Kidney tubule cell (primary cell): ENCODE results near the gene CABLES2.
A peak's percentile ranks its signal among the peaks of the same experiment; 100 is the strongest.

Experiments
- DNase-seq: peaks from one replicate; pipeline ENCODE4 v3.0.0-alpha.2; 2018; ENCODE audit warnings: low spot score

CABLES2 gene

DNA sequence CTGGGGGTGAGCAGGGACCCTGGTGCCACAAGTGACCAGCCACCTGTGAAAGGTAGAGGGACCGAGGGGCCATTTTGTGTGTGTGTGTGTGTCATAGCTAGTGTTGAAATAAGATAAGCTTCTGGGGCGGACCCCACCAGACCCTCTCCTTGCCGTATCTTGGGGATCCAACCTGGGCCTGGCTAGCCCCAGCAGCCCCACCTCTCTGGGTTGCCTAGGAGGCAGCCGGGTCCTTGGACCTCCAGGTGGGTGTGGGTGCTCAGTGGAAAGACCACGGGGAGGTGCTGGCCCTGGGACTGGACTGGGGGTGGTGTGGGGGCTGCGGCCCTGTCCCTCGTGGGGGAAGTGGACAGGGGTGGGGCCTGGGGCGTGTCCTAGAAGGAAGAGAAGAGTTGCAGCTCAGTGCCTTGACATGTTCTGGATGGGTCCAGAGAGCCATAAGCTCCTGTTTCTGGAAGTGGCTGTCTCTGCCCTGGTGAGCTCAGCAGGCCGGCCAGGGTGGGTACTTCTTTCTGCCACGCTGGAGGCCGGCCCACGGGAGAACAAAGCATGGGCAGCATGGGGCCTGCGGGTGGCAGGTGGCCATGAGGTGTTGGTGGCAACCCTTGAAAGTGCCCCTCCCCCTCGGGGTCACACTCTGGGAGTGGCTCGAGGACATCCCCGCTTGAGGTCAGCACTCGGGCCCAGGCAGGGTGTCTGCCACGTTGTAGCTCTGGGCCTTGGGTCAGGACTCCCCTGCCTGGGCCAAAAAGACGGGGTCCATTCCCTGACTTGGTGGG is 11.8 kb upstream of the CABLES2 start:
- no peak for DNase-seq

DNA sequence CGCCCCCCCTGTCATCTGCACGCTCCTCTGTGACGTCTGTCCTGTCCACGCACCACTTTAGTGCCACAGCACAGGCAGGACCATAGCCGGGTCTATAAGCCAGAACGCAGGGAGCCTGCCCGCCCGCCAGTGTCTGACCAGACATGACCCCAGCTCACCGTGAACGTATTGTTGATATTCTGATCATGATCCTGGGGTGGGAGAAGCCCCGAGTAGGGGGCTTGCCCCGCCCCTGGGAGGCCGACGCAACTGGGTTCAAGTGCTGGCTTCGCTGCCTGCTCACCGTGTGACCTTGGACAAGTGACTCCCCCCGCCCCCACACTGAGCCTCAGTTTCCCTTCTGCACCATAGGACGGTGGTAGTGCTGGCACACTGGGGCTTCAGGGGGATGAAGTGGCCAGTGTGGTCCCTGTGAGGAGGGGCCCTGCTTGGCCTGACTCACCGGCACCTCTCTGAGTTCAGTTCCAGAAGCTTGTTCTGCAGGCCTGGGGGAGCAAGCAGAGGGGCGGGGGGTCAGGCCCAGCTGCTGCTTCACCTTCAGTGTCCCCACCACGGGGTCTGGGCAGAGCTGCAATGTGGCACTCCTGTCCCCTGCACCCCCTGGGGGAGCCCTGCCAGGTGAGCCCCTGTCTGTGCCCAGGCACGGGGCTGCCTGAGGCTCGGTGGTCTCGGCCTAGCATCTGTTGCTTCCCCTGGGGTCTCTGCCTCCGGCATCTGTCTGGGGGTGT is 11.1 kb upstream of the CABLES2 start:
- no peak for DNase-seq

DNA sequence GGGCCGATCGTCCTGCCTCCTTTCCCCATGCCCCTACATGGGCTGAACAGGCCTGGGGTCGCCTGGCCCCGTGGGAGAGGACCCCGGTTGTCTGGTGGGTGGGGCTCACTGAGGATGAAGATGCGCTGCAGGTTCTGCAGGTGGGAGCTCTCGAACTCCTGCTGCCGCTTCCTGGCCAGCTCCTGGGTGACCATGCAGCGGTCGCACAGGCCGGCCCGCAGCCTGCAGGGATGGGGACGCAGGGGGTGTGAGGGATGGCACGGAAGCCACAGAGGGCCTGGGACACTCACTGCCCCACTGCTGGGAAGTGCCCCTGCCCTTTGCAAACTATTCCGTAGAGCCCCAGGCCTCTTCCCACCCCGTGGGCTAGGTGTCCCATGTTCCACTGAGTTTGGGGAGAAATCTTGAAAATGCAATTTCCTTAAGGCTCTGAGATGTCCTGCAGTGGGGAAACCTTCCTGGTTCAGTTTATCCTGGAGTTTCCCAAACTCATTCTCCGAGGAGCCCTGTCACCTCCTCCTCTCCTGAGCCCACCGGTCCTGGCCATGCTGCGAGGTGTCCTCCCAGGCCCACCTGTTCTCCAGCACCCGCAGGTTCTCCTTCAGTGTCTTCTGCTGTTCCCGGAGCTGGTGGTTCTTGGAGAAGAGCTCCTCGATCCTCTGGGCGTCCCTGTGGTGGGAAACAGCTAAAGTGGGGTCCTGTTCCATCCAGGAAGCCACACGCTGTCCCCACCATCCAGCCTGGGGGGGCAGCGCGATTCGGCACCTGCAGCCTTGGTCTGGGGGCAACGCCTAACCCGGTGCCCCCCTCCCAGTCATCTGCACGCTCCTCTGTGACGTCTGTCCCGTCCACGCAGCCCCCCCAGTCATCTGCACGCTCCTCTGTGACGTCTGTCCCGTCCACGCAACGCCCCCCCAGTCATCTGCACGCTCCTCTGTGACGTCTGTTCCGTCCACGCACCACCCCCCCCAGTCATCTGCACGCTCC is 9.9 kb upstream of the CABLES2 start:
- DNase-seq: no peak

DNA sequence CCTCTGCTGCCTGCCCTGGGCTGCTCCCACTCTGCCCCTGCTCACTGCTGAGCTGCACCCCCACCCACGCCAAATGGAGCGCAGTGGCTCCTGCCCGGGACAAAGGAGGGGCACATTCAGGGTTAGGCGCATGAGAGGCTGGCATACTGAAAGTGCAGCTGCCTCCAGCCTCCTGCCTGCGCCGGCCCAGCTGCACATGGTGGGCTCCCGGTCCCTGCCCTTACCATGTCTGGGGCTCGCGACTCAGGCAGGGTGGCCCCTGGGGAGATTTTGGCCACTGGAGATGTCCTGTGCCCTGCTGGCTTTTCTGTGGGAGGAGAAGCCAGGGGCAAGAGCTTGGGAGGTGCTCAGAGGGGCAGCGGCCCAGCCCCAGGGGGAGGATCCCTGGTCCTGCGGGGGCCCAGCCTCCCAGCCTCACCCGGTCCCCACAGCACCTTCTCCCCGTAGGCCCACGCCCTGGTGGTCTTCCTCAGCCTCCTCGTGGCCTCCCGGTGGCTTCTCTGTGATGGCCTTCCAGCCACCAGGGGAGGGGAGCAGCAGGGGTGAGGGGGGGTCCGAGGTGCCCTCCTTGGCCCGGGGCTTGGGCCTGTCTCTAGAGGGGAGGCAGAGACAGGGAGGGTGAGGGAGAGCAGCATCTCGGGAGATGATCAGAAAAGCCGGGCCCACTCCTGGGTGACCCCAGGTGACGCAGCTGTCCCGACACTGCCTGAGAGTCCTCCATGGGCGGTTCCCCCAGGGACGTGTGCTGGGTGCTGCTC is 8.4 kb upstream of the CABLES2 start:
- no peak for DNase-seq

DNA sequence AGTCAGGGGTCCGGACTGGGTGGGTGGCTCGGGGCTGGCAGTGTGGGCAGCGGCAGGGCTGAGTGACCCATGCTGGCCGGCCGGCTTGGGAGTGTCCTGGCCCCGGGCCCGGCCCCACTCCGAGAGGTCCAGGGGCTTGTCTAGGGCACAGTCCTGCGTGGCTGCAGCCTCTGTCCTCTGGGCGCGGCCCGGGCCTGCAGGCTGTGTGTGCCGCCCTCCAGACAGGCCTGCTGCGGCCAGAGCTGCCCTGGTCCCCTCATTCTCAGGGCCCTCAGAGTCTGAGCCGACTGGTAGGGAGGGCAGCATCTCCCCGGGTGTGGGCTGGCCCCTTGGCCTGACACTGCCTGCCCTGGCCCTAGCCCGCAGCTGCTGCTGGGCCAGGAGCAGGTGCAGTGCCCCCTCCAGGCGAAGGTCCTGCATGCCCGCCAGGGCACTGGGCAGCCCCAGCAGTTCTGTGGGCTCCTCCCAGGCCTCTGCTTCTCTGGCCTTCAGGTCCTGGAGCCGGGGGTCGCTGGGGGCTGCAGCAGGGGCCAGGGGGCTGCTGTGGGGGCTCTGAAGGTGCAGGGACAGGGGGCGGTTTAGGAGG is 6.9 kb upstream of the CABLES2 start:
- no peak for DNase-seq

DNA sequence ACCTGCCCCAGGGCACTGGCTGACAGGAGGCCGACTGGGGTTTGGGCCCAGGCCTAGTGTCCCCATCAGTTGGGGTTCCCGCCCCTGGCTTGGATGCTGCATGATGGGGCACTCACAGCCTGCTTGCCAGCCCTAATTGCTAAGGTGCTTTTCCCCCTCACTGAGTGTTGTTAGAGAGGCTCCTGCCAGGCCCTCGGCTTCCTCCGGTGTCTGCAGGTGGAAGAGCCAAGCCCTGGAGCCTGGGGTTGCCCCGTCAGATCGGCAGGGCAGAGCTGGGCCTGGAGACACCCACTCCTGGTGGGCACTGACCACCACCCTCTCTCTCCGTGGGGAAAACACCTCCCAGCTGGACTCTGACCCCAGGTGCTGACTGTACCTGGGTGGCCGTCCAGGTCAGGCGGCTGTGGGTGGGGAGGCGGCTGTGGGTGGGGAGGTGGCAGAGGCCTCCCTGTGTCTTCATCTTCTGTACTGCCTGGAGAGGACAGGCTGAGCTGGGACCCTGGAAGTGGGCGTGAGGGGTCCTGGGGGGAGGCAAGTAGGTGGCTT is 6.0 kb upstream of the CABLES2 start:
- no peak for DNase-seq

DNA sequence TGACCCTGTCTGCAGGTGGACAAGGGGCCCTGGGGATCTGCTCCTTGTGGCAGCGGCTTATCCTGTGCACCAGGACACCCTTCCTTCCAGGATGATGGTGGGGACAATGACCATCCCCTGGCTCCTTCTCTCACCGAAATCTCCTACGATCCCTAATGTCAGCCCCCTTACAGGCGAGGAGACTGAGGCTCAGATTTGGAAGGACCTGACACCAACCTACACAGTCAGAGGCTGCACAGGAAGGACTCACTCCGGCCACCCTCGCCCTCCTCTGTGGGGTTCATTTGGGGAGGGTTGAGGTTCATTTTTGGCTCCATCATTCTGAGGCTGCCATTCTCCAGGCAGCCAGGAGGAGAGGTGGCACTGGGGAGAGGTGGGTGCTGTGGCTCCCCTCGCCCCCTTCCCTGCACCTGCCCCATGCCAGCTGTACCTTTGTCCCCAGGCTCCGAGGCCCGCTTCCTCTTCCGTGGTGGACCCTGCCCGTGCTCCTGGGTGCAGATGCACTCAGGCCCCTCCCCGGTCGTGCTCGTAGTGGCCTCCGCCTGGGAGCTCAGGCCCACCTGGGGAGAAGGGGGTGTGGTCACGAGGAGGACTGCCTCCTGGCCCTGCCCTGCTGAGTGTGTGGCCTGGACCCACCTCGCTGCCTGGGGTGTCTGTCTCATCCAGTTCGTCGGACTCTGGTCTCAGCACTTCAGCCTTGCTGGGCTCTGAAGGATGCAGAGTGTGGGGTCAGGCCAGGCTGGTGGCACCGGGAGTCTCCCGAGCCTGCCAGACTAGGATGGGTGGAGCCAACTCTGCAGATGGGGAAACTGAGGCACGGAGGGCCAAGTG is 5.3 kb upstream of the CABLES2 start:
- DNase-seq: no peak

DNA sequence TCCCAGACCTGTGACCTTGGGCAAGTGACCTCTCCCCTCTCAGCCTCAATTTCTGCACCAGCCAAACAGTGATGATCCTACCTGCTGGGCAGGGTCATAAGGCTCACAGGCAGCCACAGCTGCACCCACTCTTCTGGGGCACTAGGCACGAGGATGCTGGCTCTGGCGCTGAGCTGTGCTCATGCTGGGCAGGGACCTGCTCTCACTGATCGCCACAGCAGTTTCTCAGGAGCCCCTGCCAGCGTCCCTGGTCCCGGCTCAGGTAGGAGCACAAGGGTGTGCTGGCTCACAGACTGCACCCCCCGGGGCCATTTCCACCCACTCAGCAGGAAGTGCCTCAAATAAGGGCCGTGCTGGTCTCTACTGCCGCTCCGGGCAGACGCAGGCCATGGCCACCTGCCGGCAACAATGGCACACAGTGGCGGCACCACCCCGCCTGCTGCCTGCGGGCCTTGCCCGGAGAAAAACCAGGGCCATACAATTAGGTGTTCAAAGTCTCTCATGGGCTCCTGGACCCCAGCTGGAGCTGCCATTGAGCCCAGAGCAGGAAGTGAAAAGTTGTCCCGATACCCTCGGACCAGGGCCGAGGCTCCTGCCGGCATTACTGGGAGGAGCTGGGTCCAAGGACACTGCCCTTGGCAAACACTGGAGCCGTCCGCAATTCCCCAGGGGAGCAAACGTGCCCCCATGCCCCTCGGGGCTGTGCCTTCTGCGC is 4.6 kb upstream of the CABLES2 start:
- no peak for DNase-seq

DNA sequence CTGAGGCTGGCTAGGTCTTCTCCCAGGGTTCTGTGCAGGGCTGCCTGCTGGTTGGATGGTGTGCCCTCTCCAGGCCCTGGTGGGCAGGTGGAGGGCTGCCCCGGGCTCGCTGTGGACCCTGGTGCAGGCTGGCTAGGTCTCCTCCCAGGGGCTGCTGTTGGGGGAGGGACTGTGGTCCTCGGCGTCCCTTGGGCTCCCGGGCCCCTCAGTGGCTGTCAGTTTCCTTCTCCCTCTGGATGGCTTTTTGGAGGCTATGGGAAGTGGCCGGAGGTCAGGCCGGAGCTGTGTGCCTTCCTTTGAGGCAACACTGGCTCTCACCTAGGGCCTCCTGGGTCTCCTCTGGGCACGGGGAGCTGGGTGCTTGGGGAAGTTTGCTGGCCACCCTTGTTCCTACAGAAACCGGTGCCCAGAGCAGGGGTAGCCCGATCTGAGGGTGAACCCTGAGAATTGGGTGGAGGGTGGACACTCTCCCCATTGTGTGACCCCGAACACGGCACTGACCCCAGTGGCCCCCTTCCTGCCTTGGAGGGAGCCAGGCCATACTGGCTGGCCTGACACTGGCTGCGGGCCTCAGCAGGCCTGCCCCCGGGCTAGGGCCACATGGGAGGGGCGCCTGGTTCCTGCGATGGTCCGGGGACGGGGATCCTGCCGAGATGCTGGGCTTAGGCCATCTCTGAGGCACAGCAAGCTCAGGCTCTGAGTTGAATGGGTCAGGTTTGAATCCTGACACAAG is 3.8 kb upstream of the CABLES2 start:
- DNase-seq: no peak

DNA sequence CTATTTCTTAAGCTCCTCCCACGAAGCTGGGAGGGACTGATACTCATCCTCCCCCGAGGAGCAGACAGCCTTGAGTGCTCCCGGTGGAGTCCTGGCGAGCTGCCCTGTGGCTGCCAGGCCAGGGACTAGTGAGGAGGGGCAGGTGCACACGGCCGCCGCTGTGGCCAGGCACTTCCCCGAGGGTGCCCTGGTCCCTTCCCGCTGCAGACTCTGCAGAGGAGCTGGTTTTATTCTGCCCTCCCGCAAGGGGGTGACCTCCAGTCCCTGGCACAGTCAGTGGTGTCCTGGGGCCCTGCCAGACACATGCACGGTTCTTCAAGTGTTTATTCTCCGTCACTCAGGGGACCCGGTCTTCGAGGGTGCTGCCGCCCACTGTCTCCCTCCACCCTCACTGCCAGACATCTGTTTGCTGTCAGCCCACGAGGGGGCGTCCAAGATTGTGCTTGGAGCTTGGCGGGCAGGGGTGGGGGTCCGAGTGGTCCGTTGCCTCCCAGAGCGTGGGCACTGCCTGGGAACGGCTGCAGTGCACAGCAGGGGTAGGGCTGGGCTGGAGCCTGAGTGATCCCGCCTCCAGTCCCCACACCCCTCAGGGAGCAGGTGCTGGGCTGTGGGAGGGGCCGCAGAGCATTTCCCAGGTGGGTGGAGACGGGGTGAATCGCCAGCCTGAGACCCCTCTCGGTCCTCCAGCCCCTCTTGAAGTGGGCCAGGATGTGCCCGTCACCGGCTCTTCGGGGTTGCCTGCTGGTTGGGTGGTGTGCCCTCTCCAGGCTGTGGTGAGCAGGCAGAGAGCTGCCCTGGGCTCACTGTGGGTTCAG is 3.1 kb upstream of the CABLES2 start:
- peak; percentile 67 for DNase-seq

DNA sequence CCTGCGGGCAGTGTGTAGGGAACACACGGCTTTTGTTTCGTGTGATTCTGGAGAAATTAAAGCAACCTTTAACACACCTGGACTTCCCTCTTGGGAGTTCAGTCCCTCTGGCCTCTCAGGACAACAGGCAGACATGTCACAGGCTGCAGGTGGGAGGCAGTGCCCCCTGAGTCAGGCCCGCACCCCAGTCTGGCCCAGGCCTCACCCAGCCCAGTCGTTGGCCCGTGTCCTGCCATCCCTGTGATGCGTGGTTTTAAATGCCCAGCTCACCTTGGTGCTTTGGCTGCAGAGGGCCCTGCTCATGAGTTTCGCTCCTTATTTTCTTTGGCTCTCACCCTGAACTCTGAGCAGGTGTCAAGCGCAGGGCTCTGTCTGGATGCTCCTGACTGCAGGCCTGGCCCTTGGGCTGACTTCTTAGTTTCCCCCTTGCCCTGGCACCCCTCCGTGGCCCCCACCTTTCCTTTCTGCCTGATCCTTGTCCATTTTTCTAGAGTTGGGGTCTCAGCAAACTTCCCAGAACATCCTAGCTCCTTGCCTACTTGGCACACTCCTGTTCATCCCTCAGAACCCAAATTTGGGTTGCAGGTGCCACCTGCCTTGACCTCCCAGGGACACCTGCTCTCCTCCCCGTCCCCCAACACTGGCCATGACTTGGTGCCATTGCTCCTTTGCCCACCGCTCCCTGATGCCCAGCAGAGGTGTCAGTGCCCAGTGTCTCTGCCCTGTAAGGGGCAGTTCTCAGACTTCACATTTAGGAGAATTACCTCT is 2.2 kb upstream of the CABLES2 start:
- no peak for DNase-seq

DNA sequence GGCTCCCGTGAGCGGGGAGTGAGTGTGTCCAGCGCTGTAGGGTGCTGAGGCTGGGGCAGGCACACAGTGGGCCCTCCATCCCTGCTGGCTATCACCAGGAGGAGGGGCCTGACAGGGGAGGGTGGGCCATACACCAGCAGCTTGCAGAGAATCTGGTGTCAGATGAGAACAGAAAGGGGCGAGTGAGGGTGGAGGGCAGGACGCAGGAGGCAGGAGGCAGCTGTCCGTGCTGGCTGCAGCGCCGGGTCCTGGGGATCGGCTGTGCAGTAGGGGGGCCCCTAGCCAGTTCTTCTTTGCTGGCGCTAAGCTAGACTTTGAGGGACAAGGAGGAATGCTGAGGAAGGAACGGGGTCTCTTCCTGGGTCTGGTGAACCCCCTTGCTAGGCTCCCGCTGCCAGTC is 1.6 kb upstream of the CABLES2 start:
- DNase-seq: no peak

DNA sequence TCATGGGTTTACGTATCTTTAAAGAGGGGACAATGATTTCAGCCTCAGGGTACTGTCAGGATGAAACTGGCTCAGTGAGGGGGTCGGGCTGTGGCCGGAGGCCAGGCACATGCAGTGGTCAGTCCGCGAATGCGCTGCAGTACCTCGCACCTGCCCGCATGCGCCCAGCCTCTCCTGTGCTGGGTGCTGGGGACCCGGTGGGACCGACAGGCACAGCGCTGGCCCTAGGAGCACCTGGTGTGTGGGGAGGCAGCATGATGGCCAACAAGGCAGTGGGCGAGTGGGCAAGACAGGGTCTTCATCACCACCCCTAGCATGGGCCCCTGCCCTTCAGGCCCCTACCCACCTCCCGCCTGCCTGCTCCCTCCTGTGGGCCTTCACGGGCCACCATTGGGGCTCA is 970 bp upstream of the CABLES2 start:
- DNase-seq: no peak

DNA sequence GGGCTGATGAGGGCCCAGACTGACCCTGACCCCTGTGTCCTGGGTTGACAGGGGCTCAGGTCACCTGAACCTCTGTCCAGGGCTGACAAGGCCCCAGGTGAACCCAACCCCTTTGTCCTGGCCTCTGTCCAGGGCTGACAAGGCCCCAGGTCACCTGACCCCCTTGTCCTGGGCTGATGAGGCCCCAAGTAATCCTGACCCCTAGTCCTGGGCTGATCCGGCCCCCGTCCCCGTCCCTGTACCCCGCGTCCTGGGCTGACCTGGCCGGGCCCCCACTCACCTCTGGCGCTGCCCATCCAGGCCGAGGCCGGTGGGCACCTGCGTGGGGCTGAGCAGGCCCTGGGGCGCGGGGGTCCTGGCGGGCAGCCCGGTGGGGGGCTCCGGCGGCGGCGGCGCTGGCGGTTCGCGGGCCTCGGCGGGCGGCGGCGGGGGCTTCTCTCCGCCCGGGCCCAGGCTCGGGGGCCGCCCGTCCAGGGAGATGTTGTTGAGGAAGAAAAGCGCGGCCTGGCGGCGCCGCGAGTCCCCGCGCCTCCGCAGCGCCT is 379 bp downstream of the CABLES2 start:
- no peak for DNase-seq

DNA sequence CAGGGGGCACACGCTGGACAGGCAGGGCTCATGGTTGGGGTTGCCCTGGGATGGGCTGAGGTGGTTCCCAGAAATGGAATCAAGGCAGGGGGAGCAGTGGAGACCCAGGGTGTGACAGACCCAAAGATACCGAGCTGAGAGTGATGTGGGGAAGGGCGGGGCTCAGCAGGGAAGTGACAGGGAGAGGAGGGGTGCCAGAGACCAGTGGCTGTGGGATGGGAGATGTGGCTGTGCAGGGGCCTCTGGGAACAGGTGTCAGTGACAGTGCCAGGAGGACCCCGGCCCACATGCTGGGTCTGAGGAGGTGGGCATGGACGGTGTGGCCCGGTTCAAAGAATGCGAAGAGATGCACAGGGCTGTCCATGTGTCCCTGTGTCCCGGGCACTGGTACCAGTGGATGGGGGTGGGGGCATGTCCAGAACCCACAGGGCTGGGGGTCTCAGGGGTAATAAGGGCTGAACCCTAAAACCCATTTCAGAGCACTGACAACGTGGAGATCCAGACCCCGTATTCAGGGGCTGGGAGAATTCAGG is 1.0 kb downstream of the CABLES2 start:
- no peak for DNase-seq
